ENCODE data around the gene BICD1.
"Not testable (repeated sequence)": the region's sequence is repeated elsewhere in the genome, so short reads cannot be mapped to it uniquely, and the experiment has no call there.

The BICD1 gene

DNA sequence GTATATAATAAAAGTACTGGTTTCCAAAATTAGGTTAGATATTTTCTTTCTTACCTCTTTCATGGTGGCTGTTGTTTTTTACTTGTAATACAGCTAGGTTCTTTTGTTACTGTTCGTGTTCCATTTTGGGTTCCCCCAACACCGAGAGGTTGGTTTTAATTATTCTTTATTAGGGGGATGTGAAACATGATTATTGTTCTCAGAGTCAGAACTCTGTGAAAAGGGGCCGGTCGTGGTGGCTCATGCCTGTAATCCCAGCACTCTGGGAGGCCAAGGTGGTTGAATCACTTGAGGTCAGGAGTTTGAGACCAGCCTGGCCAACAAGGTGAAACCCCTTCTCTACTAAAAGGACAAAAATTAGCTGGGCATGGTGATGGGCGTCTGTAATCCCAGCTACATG, 108.1 kb downstream of the BICD1 start:
- TF ChIP-seq, protein P1, sequence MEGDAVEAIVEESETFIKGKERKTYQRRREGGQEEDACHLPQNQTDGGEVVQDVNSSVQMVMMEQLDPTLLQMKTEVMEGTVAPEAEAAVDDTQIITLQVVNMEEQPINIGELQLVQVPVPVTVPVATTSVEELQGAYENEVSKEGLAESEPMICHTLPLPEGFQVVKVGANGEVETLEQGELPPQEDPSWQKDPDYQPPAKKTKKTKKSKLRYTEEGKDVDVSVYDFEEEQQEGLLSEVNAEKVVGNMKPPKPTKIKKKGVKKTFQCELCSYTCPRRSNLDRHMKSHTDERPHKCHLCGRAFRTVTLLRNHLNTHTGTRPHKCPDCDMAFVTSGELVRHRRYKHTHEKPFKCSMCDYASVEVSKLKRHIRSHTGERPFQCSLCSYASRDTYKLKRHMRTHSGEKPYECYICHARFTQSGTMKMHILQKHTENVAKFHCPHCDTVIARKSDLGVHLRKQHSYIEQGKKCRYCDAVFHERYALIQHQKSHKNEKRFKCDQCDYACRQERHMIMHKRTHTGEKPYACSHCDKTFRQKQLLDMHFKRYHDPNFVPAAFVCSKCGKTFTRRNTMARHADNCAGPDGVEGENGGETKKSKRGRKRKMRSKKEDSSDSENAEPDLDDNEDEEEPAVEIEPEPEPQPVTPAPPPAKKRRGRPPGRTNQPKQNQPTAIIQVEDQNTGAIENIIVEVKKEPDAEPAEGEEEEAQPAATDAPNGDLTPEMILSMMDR (IDR thresholded peaks at IDR 0.05; ENCODE audit: low read length, missing control alignments) = no peak
- DNase-seq (ENCODE audit: low read depth) = no peak

DNA sequence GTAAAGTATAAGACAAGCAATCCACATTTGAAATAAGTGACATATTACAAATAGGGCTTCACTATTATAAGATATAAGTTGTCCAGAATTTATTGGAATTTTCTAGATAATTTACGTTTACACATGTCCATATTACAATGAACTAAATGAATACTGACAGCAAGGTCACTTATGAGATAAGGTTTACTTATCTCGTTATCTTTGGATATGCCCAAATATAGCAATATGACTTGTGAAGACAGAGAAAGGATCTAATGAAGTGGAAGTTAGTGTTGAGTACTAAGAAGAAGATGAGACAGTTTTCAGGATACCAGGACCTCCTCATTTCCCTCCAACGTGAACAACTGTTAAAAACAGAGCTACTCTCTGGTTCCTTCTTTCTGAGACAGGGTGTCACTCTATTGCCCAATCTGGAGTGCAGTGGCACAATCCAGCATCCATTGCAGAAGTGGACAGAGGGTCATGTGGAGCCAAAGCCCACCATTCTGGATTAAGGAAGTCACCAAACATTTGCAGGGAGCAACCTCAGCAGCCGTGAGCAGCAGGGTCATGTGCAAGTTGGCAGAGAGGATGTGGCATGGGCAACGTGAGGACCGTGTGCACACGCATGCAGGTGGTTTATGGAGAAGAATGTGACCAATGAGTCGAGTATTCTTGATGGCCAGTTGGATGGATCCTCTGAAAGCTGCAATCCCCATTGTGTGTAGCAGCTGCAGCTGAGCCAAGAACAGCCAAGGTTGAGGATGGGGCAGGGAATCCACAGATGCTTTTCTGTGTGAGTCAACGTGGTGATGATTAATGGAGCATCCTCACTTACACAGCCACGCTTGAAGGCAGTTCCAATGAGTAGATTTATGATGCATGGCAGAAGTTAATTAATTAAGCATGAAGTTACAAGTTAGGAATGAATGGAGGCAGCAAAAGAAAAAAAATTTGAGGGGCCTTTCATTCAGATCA, 111.0 kb downstream of the BICD1 start:
- TF ChIP-seq, protein P1 (IDR thresholded peaks at IDR 0.05; ENCODE audit: low read length, missing control alignments) = no peak
- no peak overlapping the region for H3K4me3 ChIP-seq (replicated peaks; ENCODE audit: low read depth, low read length)
- DNase-seq (ENCODE audit: low read depth) = peak; percentile 63

More for the DNA sequence above, 108.1 kb downstream of the BICD1 start:
- no peak overlapping the region for H3K4me3 ChIP-seq (replicated peaks; ENCODE audit: low read depth, low read length)

DNA sequence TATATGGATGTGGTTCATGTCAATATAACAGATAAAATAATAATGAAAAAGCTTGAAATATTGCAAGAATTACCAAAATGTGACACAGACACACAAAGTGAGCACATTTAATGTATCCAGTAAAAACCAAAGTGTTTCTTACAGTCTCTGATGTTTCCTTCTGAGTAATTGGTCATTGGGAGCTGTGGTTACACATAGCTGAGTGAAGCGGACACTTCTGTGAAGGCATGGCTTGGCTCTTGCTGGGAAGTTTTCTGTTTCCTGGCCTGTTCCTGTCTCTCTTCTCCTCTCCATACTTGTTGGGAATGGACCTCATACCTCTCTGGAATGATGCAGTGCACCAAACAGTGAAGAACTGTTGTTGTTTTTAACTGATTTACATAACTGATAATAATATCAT, 117.3 kb downstream of the BICD1 start:
- H3K4me3 ChIP-seq (replicated peaks; ENCODE audit: low read depth, low read length) = no peak overlapping the region
- TF ChIP-seq, protein P1 (IDR thresholded peaks at IDR 0.05; ENCODE audit: low read length, missing control alignments) = no peak
- no peak for DNase-seq (ENCODE audit: low read depth)

DNA sequence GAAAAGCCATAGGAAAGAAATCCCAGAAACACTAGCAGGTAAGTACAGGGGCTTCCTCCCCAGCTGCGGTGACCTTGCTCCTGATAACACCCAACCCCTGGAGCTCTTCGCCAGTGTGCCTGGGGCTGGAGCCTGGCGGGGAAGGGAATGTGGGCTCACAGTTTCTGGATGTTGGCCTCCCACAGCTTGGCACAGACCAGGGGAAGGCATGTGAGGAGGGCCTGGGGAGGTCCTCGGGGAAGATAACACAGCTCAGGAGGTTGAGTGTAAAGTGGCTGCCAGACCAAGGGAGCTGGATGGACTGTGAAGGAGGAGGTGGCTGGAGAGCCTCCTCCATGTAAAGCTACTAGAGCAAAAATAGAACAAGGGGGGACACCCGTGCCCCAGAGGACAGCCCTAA, 120.1 kb downstream of the BICD1 start:
- H3K4me3 ChIP-seq (replicated peaks; ENCODE audit: low read depth, low read length) = no peak overlapping the region
- TF ChIP-seq, protein P1 (IDR thresholded peaks at IDR 0.05; ENCODE audit: low read length, missing control alignments) = no peak
- DNase-seq (ENCODE audit: low read depth) = no peak

DNA sequence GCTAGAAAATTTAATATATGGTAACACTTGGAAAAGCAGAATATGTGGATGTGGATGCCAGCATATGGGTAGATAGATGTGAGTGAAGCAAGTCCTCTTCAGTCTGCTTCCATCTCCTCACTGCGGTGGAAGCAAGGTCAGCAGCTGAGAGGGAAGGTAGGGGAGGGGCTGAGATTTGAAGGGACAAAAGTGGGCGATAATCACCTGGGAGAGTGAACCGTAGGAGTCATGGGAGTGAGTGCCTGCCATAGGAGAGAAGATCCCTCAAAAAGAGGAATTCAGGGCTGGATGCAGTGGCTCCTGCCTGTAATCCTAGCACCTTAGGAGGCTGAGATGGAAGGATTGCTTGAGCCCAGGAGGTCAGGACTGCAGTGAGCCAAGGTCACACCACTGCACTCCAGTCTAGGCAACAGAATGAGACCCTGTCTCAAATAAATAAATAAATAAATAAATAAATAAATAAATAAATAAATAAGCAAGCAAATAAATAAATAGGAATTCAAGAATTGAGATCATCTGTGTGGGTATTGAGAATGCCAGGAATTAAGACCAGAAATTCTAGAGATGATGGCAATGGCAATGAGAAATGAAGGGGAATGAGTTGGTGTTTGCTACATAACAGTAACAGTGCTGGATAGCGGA, 123.4 kb downstream of the BICD1 start:
- no peak overlapping the region for H3K4me3 ChIP-seq (replicated peaks; ENCODE audit: low read depth, low read length)
- no peak for DNase-seq (ENCODE audit: low read depth)
- TF ChIP-seq, protein P1 (IDR thresholded peaks at IDR 0.05; ENCODE audit: low read length, missing control alignments) = no peak

DNA sequence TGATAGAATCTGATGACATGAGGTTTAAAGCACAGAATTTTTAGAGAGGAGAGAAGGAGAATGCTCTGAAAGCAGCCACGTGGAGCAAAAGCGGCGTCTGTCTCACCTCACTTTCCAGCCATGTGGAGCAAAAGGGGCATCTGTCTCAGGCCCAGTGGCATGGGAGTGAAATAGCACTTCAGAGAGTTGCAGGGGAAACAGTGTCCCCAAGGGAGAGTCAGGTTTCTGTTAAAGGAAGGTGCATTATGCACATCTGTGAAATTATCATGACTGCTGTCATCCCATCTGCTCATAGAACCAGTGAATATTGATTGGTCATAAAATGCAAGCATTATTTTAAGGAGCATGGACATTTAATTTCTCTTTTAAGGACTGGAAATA, 124.0 kb downstream of the BICD1 start:
- DNase-seq (ENCODE audit: low read depth) = no peak
- TF ChIP-seq, protein P1 (IDR thresholded peaks at IDR 0.05; ENCODE audit: low read length, missing control alignments) = no peak
- H3K4me3 ChIP-seq (replicated peaks; ENCODE audit: low read depth, low read length) = no peak overlapping the region

DNA sequence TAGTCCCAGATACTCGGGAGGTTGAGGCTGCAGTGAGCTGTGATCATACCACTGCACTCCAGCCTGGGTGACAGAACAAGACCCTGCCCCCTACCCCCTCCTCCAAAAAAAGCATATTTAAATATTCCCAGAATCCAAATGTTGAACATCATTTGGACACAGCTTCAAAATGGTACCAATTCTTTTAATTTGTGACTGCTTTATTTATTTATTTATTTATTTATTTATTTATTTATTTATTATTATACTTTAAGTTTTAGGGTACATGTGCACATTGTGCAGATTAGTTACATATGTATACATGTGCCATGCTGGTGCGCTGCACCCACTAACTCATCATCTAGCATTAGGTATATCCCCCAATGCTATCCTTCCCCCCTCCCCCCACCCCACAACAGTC, 124.7 kb downstream of the BICD1 start:
- not testable (repeated sequence) for H3K4me3 ChIP-seq (replicated peaks; ENCODE audit: low read depth, low read length); DNase-seq (ENCODE audit: low read depth)

Measured in fibroblast of pulmonary artery (primary cell).